K562 (cell line): ENCODE measurements around the gene XPO4. TPM values are rescaled to one million over a fixed set of nuclear protein-coding genes. Genes with fewer than 3 reads are reported as not detected.

Experiments
- FOXM1 ChIP-seq, 2 experiments: fragments of 450-650 bp in 1 of 2; sonication (generic) in 1 of 2; formaldehyde crosslinking in 1 of 2; IDR thresholded peaks; 2 replicates each; pipeline versions ENCODE4 v1.6.1 to v1.9.0; 2017 to 2022; ENCODE audit warnings: low read depth in 2 of 2, mild to moderate bottlenecking in 2 of 2, missing genetic modification reagents in 1 of 2, moderate library complexity in 1 of 2
- HDAC1 ChIP-seq, 2 experiments: fragments of 450-650 bp; IDR thresholded peaks; 2 replicates each; pipeline ENCODE4 v1.6.1; 2016 to 2017; ENCODE audit warnings: inconsistent platforms in 1 of 2, mild to moderate bottlenecking in 1 of 2, moderate library complexity in 1 of 2
- MAX ChIP-seq: sonication (generic); formaldehyde crosslinking; IDR thresholded peaks from 2 replicates; pipeline ENCODE4 v1.9.0; 2022; ENCODE audit warnings: mild to moderate bottlenecking, missing genetic modification reagents
- MGA ChIP-seq: fragments of 450-650 bp; IDR thresholded peaks from 2 replicates; pipeline ENCODE4 v1.6.1; 2016; ENCODE audit warnings: mild to moderate bottlenecking, moderate library complexity
- NR2C2 ChIP-seq, 2 experiments: fragments of 200-800 bp in 1 of 2; sonication (Bioruptor generic) in 1 of 2; sonication (generic) in 1 of 2; formaldehyde crosslinking in 1 of 2; IDR thresholded peaks; 2 replicates each; pipeline versions ENCODE4 v1.6.1 to v1.8.0; 2016 to 2022; ENCODE audit warnings: mild to moderate bottlenecking in 1 of 2, missing compliant biosample characterization in 1 of 2, missing genetic modification characterization in 1 of 2, missing genetic modification reagents in 1 of 2
- POLR2G ChIP-seq: fragments of 200-400 bp; formaldehyde crosslinking; IDR thresholded peaks from 2 replicates; pipeline ENCODE4 v1.6.1; 2017; ENCODE audit warnings: low read depth, mild to moderate bottlenecking, antibody characterized with exemption, low read length, moderate library complexity
- RBBP5 ChIP-seq: fragments of 200-600 bp; sonication (generic); IDR thresholded peaks from 2 replicates; pipeline ENCODE4 v1.6.1; 2012; ENCODE audit warnings: borderline replicate concordance, mild to moderate bottlenecking, low read length, control low read depth, inconsistent platforms; ENCODE audit not compliant: insufficient read depth, poor library complexity, severe bottlenecking
- SAFB ChIP-seq: fragments of 200-400 bp; formaldehyde crosslinking; IDR thresholded peaks from 2 replicates; pipeline ENCODE4 v1.6.1; 2017; ENCODE audit warnings: low read depth, low read length, borderline replicate concordance
- ZBTB49 ChIP-seq: sonication (generic); formaldehyde crosslinking; IDR thresholded peaks from 2 replicates; pipeline ENCODE4 v1.8.0; 2022; ENCODE audit warnings: missing genetic modification reagents, mild to moderate bottlenecking, borderline replicate concordance
- polyA plus RNA-seq, 8 experiments: library from polyadenylated mRNA; depleted of rRNA in 4 of 8; stranded (reverse) in 5 of 8; unstranded in 3 of 8; fragments of >200 nt; fragmentation: Nextera tagmentation in 2 of 8; fragmentation: Illumina TruSeq in 1 of 8; extraction: Ambion mirVana in 2 of 8; extraction: Trizol in 1 of 8; gene quantifications; 2 replicates each; pipeline versions ENCODE4 v1.2.1 to v1.2.3, GENCODE V29; 2011 to 2014; ENCODE audit warnings: inconsistent platforms in 1 of 8, missing spikeins in 1 of 8
- total RNA-seq, 7 experiments: library from RNA; depleted of rRNA in 6 of 7; stranded (reverse); fragments of >200 nt in 6 of 7; fragmentation: Illumina TruSeq in 2 of 7; extraction: Trizol in 2 of 7; gene quantifications; 2 replicates each; pipeline versions ENCODE4 v1.2.1 to v1.2.3, GENCODE V29; 2011 to 2021; ENCODE audit warnings: low replicate concordance in 1 of 7

Gene XPO4
- total and polyA plus RNA-seq, 9 of the 15 experiments (the other 6 are each of a cell fraction or from before 2014, with no cell fraction given) = 5.5 to 25.1 (median 17.5) TPM

- TF ChIP-seq MGA (peak; percentile 98), POLR2G (peak; percentile 91), HDAC1 (IDR thresholded peaks at IDR 0.05) (peak in 1 of 2 experiments; percentile 49; a peak in 1 of 4 replicates), MAX (CRISPR knock-in tag) (peak; percentile 15), RBBP5 (peak; percentile 79), NR2C2 (CRISPR knock-in tag; IDR thresholded peaks at IDR 0.05) (0 out of 2 replicates have a peak, but pooled peaks have one; percentile 34), NR2C2 (tag; IDR thresholded peaks at IDR 0.05) (no peak), ZBTB49 (CRISPR knock-in tag) (no peak), SAFB (no peak), FOXM1 (IDR thresholded peaks at IDR 0.05; ENCODE audit: low read depth) (no peak), FOXM1 (CRISPR knock-in tag; IDR thresholded peaks at IDR 0.05; ENCODE audit: low read depth) (0 out of 2 replicates have a peak, but pooled peaks have one; percentile 24)
Observed at GRCh38 chr13:20773194-20774080, 129.1 kb downstream of the XPO4 start, which contains the start of gene EEF1AKMT1 (continued).
